HepG2 (cell line): Measurements from ENCODE around the gene HOMEZ. TPM values are rescaled to one million over a fixed set of nuclear protein-coding genes. Genes with fewer than 3 reads are reported as not detected.

ENCODE experiments used
- CBFB ChIP-seq: sonication (generic); formaldehyde crosslinking; IDR thresholded peaks from 2 replicates; pipeline ENCODE4 v1.4.0; 2020; ENCODE audit warnings: missing genetic modification reagents
- ELF4 ChIP-seq: sonication (generic); formaldehyde crosslinking; IDR thresholded peaks from 2 replicates; pipeline ENCODE4 v1.5.0; 2020; ENCODE audit warnings: missing genetic modification reagents, mild to moderate bottlenecking, moderate library complexity, borderline replicate concordance
- FOXM1 ChIP-seq: sonication (generic); formaldehyde crosslinking; IDR thresholded peaks from 2 replicates; pipeline ENCODE4 v1.5.0; 2020; ENCODE audit warnings: missing genetic modification reagents
- GRHL1 ChIP-seq: sonication (generic); formaldehyde crosslinking; conservative IDR thresholded peaks from 2 replicates; pipeline ENCODE4 v1.8.0; 2022; ENCODE audit warnings: missing genetic modification reagents
- IKZF1 ChIP-seq: fragments of 450-650 bp; IDR thresholded peaks from 2 replicates; pipeline ENCODE4 v1.7.1; 2016
- KLF12 ChIP-seq: sonication (generic); formaldehyde crosslinking; IDR thresholded peaks from 2 replicates; pipeline ENCODE4 v1.4.0; 2020; ENCODE audit warnings: missing genetic modification reagents, borderline replicate concordance
- NRL ChIP-seq: sonication (generic); formaldehyde crosslinking; IDR thresholded peaks from 2 replicates; pipeline ENCODE4 v1.5.0; 2020; ENCODE audit warnings: missing genetic modification reagents, mild to moderate bottlenecking, moderate library complexity, borderline replicate concordance
- PAF1 ChIP-seq: IDR thresholded peaks from 2 replicates; pipeline ENCODE4 v1.6.1; 2016; ENCODE audit warnings: missing genetic modification reagents, missing compliant biosample characterization
- PLRG1 ChIP-seq: fragments of 450-650 bp; conservative IDR thresholded peaks from 2 replicates; pipeline ENCODE4 v1.6.1; 2016
- RFXAP ChIP-seq: sonication (generic); formaldehyde crosslinking; IDR thresholded peaks from 2 replicates; pipeline ENCODE4 v1.4.0; 2020; ENCODE audit warnings: missing genetic modification reagents, borderline replicate concordance
- SMYD3 ChIP-seq: sonication (generic); formaldehyde crosslinking; IDR thresholded peaks from 2 replicates; pipeline ENCODE4 v1.8.1; 2023; ENCODE audit warnings: mild to moderate bottlenecking, missing genetic modification reagents
- WIZ ChIP-seq: sonication (generic); formaldehyde crosslinking; IDR thresholded peaks from 2 replicates; pipeline ENCODE4 v1.5.1; 2020; ENCODE audit warnings: mild to moderate bottlenecking, missing genetic modification reagents
- ZBTB38 ChIP-seq: sonication (generic); formaldehyde crosslinking; IDR thresholded peaks from 2 replicates; pipeline ENCODE4 v1.5.1; 2020; ENCODE audit warnings: mild to moderate bottlenecking, missing genetic modification reagents
- ZBTB43 ChIP-seq: sonication (generic); formaldehyde crosslinking; conservative IDR thresholded peaks from 2 replicates; pipeline ENCODE4 v1.4.0; 2020; ENCODE audit warnings: missing genetic modification reagents
- ZNF225 ChIP-seq: sonication (generic); formaldehyde crosslinking; IDR thresholded peaks from 2 replicates; pipeline ENCODE4 v1.4.0; 2020; ENCODE audit warnings: mild to moderate bottlenecking, missing genetic modification reagents
- ZNF407 ChIP-seq: sonication (generic); formaldehyde crosslinking; IDR thresholded peaks from one replicate; pipeline ENCODE4 v1.5.1; 2020; ENCODE audit warnings: mild to moderate bottlenecking, missing genetic modification reagents; ENCODE audit errors: not compliant biosample characterization
- ZNF543 ChIP-seq: sonication (generic); formaldehyde crosslinking; IDR thresholded peaks from 2 replicates; pipeline ENCODE4 v1.4.0; 2020; ENCODE audit warnings: mild to moderate bottlenecking, missing genetic modification reagents
- ZNF749 ChIP-seq: sonication (generic); formaldehyde crosslinking; IDR thresholded peaks from 2 replicates; pipeline ENCODE4 v1.8.0; 2022; ENCODE audit warnings: mild to moderate bottlenecking, missing genetic modification reagents, moderate library complexity, borderline replicate concordance
- ZNF816 ChIP-seq: sonication (generic); formaldehyde crosslinking; IDR thresholded peaks from 2 replicates; pipeline ENCODE4 v1.8.0; 2022; ENCODE audit warnings: missing genetic modification reagents, mild to moderate bottlenecking, borderline replicate concordance
- polyA plus RNA-seq, 8 experiments: library from polyadenylated mRNA; depleted of rRNA in 3 of 8; stranded (reverse) in 7 of 8; unstranded in 1 of 8; fragments of >200 nt; fragmentation: Illumina TruSeq in 4 of 8; extraction: Trizol in 4 of 8; gene quantifications; 2 replicates each; pipeline versions ENCODE4 v1.2.1 to v1.2.3, GENCODE V29; 2011 to 2016; ENCODE audit warnings: low read depth in 4 of 8, missing spikeins in 1 of 8, mixed read lengths in 1 of 8; ENCODE audit not compliant: insufficient read depth in 1 of 8
- total RNA-seq, 5 experiments: library from RNA; depleted of rRNA; stranded (reverse); fragments of >200 nt; fragmentation: Illumina TruSeq; extraction: Trizol; gene quantifications; 2 replicates each; pipeline ENCODE4 v1.2.3, GENCODE V29; 2016; ENCODE audit warnings: low read depth in 1 of 5

The HOMEZ gene
- total and polyA plus RNA-seq, 2 of the 13 experiments (the other 11 are each of a cell fraction or from before 2014, with no cell fraction given), result 14.5 to 31.8 TPM

DNA sequence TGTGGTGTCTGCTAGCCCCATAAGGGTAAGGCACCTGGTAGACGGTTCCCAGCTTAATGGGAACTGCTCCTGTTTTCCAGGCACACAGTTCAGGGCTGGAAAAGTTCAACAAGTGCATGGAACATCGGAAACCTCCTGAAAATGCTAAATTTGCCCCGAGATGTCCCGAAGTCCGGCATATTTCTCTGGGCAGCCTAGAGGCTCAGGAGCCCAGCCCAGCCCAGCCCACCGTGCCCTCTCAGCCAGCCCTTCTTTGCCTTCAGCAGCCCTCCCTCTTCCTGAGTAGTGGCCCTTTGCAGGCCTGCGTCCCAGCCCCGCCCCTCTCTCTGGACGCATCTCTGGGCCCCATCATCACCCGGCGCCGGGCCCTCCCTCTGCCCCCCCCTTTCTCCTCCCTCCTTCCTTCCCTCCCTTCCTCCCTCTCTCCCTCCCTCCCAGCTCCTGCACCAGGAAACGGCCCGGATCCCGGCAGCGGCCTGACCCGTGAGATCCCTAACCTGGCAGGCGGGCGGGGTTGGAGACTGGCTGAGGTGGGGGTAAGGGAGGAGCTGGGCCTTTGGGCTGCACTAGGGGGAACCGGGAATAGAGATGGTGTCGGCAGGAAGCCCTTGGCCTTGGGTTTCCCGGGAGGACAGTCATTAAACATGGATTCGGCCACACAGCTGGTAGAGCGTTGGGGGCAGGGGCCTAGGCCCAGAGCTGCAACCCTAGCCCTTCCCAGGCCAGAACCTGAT lies 20.6 kb upstream of the HOMEZ start, which contains the start of gene BCL2L2 (continued):
- TF ChIP-seq FOXM1 (CRISPR knock-in tag) (no peak; the same call in 1 of the 2 replicates), ZNF749 (CRISPR knock-in tag) (peak; percentile 97; the same call in 1 of the 2 replicates), ZBTB43 (CRISPR knock-in tag) (peak; percentile 78; the same call in 1 of the 2 replicates), SMYD3 (peak; percentile 94), ZNF816 (no peak), WIZ (CRISPR knock-in tag) (peak; percentile 61; the same call in 1 of the 2 replicates), PAF1 (0 out of 2 replicates have a peak, but pooled peaks have one; percentile 32), IKZF1 (no peak), KLF12 (CRISPR knock-in tag) (peak; percentile 76), ZNF225 (CRISPR knock-in tag) (peak; percentile 99), ZBTB38 (CRISPR knock-in tag) (peak; percentile 95), PLRG1 (no peak), ELF4 (CRISPR knock-in tag) (peak; percentile 94), RFXAP (CRISPR knock-in tag) (peak; percentile 93), ZNF407 (CRISPR knock-in tag) (peak; percentile 99), GRHL1 (CRISPR knock-in tag) (no peak), ZNF543 (CRISPR knock-in tag) (peak; percentile 98), CBFB (CRISPR knock-in tag) (peak; percentile 90), NRL (peak; percentile 95)
